Measurements from ENCODE around the gene BZW1.

DNA sequence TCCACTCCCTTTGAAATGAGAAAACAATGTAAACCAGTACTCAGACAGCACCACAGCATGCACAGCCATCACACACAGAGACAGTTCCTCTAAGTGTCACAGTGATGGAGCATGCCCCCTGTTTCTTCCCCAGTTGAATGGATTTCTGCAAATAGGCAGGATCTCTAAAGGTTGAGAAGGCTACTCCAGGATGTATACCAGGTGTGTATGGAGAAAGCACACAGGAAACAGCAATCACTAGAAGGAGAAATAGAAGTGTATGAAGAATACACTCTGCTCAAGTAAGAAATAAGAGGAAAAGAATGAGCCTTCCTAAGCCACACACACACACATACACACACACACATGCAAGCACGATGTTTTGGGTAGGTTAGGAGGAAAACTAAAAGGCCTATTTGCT lies 38.6 kb upstream of the BZW1 start:
- TF ChIP-seq NFIC (IDR thresholded peaks at IDR 0.05) (no peak), RAD21 (IDR thresholded peaks at IDR 0.05; ENCODE audit: low read depth) (no peak), CREB1 (IDR thresholded peaks at IDR 0.05; ENCODE audit: low read depth) (no peak)
- TF ChIP-seq, protein P1, sequence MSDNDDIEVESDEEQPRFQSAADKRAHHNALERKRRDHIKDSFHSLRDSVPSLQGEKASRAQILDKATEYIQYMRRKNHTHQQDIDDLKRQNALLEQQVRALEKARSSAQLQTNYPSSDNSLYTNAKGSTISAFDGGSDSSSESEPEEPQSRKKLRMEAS (IDR thresholded peaks at IDR 0.05) = no peak

Measured in Ishikawa (cell line).